HCT116 (cell line): ENCODE measurements around the gene ASB4. TPM values are rescaled to one million over a fixed set of nuclear protein-coding genes. Genes with fewer than 3 reads are reported as not detected.

Source experiments
- ATAC-seq: fragments of 200-7000 bp; cut with Tn5 transposase; 2 replicates; pipeline ENCODE4 v1.9.1; 2020; ENCODE audit warnings: mild to moderate bottlenecking, moderate library complexity
- BruUV-seq: library from RNA; stranded (reverse); fragments of 400-500 nt; replicated peaks from 2 replicates; lab custom pipeline; 2021; lab: Mats Ljungman, UMichigan
- CTCF ChIA-PET: fragments of 300-600 bp; sonication (Branson Sonifier 250); formaldehyde crosslinking; loops from one replicate; lab custom pipeline; 2021; ENCODE audit warnings: antibody characterized with exemption; lab: Charles Lee
- POLR2A ChIA-PET: fragments of 300-600, 350-600 bp; sonication (Branson Sonifier 250); formaldehyde crosslinking; loops from one replicate; lab custom pipeline; 2021; ENCODE audit warnings: antibody characterized with exemption; lab: Charles Lee
- RAD21 ChIA-PET, 2 experiments: fragments of 300-600 bp; sonication (Branson Sonifier 250); formaldehyde crosslinking; loops; one replicate each; lab custom pipeline; 2023; ENCODE audit warnings: low total read pairs in 2 of 2; ENCODE audit not compliant: uncharacterized antibody in 2 of 2, unreplicated experiment in 2 of 2, low non-redundant PET in 1 of 2; lab: Charles Lee
- DNase-seq: peaks from one replicate; pipeline ENCODE4 v3.0.0-alpha.2; 2010; ENCODE audit warnings: low read depth, low spot score
- H2AFZ ChIP-seq: fragments of 200-600 bp; shearing (Covaris generic), sonication (generic); 2 replicates; pipeline ENCODE4 v1.6.1; 2017; ENCODE audit warnings: low read depth, mixed run types, mixed read lengths, antibody characterized with exemption, low read length; ENCODE audit not compliant: poor library complexity, severe bottlenecking
- H3K27ac ChIP-seq: 2 replicates; pipeline ENCODE4 v1.5.1; 2012; ENCODE audit warnings: low read depth, low read length
- H3K27me3 ChIP-seq: fragments of 200-600 bp; sonication (generic); 2 replicates; pipeline ENCODE4 v1.6.1; 2016; ENCODE audit warnings: mixed run types, low read length, mixed read lengths; ENCODE audit not compliant: insufficient read depth
- H3K36me3 ChIP-seq, 2 experiments: fragments of 200-500 bp in 1 of 2; fragments of 200-600 bp in 1 of 2; sonication (Bioruptor generic) in 1 of 2; sonication (generic) in 1 of 2; 2 replicates each; pipeline versions ENCODE4 v1.5.1 to v1.6.1; 2014 to 2016; ENCODE audit warnings: low read length in 2 of 2, inconsistent platforms in 1 of 2, mixed read lengths in 1 of 2, mixed run types in 1 of 2; ENCODE audit not compliant: insufficient read depth in 2 of 2, control insufficient read depth in 1 of 2
- H3K4me1 ChIP-seq, 2 experiments: fragments of 200-600 bp in 1 of 2; sonication (generic) in 1 of 2; 2 replicates each; pipeline versions ENCODE4 v1.5.1 to v1.6.1; 2012 to 2017; ENCODE audit warnings: low read length in 2 of 2, inconsistent platforms in 1 of 2, mild to moderate bottlenecking in 1 of 2, mixed read lengths in 1 of 2, mixed run types in 1 of 2, moderate library complexity in 1 of 2; ENCODE audit not compliant: insufficient read depth in 2 of 2, control insufficient read depth in 1 of 2
- H3K4me2 ChIP-seq: fragments of 200-600 bp; sonication (generic); 2 replicates; pipeline ENCODE4 v1.6.1; 2017; ENCODE audit warnings: mixed run types, low read length, mixed read lengths
- H3K4me3 ChIP-seq, 2 experiments: fragments of 200-600 bp in 1 of 2; sonication (generic) in 1 of 2; replicated peaks in 1 of 2; 2 replicates each; pipeline ENCODE4 v1.5.1; 2011 to 2016; ENCODE audit warnings: low read length in 2 of 2, control low read depth in 1 of 2, low read depth in 1 of 2, mild to moderate bottlenecking in 1 of 2, mixed read lengths in 1 of 2, mixed run types in 1 of 2
- H3K79me2 ChIP-seq: fragments of 200-600 bp; sonication (generic); 2 replicates; pipeline ENCODE4 v1.6.1; 2017; ENCODE audit warnings: mild to moderate bottlenecking, mixed run types, low read length, moderate library complexity, mixed read lengths; ENCODE audit not compliant: insufficient read depth
- H3K9ac ChIP-seq: fragments of 200-600 bp; sonication (generic); 2 replicates; pipeline ENCODE4 v1.6.1; 2016; ENCODE audit warnings: low read length, mixed read lengths
- H3K9me2 ChIP-seq: fragments of 200-600 bp; sonication (generic), shearing (Covaris generic); 2 replicates; pipeline ENCODE4 v1.6.1; 2017; ENCODE audit warnings: mixed run types, mild to moderate bottlenecking, moderate library complexity; ENCODE audit not compliant: insufficient read depth
- H3K9me3 ChIP-seq, 2 experiments: fragments of 200-500 bp in 1 of 2; fragments of 200-600 bp in 1 of 2; sonication (Bioruptor generic) in 1 of 2; sonication (generic) in 1 of 2; 2 replicates each; pipeline ENCODE4 v1.6.1; 2014 to 2017; ENCODE audit warnings: low read length in 2 of 2, mixed read lengths in 2 of 2, inconsistent platforms in 1 of 2, low read depth in 1 of 2, mild to moderate bottlenecking in 1 of 2, mixed run types in 1 of 2, moderate library complexity in 1 of 2; ENCODE audit not compliant: control insufficient read depth in 1 of 2, insufficient read depth in 1 of 2
- H4K20me1 ChIP-seq: fragments of 200-600 bp; sonication (generic), shearing (Covaris generic); 2 replicates; pipeline ENCODE4 v1.6.1; 2017; ENCODE audit warnings: mixed run types, mild to moderate bottlenecking, moderate library complexity; ENCODE audit not compliant: insufficient read depth
- ATF3 ChIP-seq: IDR thresholded peaks from 2 replicates; pipeline ENCODE4 v1.6.1; 2012
- CTCF ChIP-seq, 3 experiments: fragments of 200-600 bp in 1 of 3; sonication (generic) in 1 of 3; IDR thresholded peaks in 2 of 3; conservative IDR thresholded peaks in 1 of 3; 2 replicates each; pipeline ENCODE4 v1.5.1; 2012 to 2017; ENCODE audit warnings: low read depth in 2 of 3, low read length in 2 of 3, antibody characterized with exemption in 1 of 3, borderline replicate concordance in 1 of 3, control low read depth in 1 of 3, mild to moderate bottlenecking in 1 of 3, mixed read lengths in 1 of 3, mixed run types in 1 of 3, moderate library complexity in 1 of 3; ENCODE audit not compliant: insufficient read depth in 1 of 3
- EGR1 ChIP-seq: IDR thresholded peaks from 2 replicates; pipeline ENCODE4 v1.6.1; 2012; ENCODE audit warnings: low read depth
- POLR2A ChIP-seq: IDR thresholded peaks from 2 replicates; pipeline ENCODE4 v1.7.0; 2011; ENCODE audit warnings: borderline replicate concordance; ENCODE audit not compliant: insufficient read depth, insufficient read length; ENCODE audit errors: extremely low read depth
- SRF ChIP-seq: IDR thresholded peaks from 2 replicates; pipeline ENCODE4 v1.6.1; 2012; ENCODE audit warnings: low read depth
- YY1 ChIP-seq: IDR thresholded peaks from 2 replicates; pipeline ENCODE4 v1.6.1; 2011; ENCODE audit warnings: low read length, low read depth, moderate library complexity, mild to moderate bottlenecking; ENCODE audit not compliant: insufficient replicate concordance; ENCODE audit errors: extremely low read depth
- ZBTB33 ChIP-seq: IDR thresholded peaks from 2 replicates; pipeline ENCODE4 v1.6.1; 2011; ENCODE audit warnings: mild to moderate bottlenecking, low read length, moderate library complexity; ENCODE audit not compliant: insufficient replicate concordance; ENCODE audit errors: extremely low read depth
- intact Hi-C: fragments of 100-400 bp; cut with micrococcal nuclease; formaldehyde crosslinking; loops from 2 replicates; pipeline ENCODE4 v1.10.0; 2022
- total RNA-seq: library from RNA; stranded (reverse); gene quantifications from one replicate; pipeline ENCODE4 v1.2.1, GENCODE V29; 2021; ENCODE audit not compliant: unreplicated experiment

The ASB4 gene
- total RNA-seq, 1 experiment from 2014 or later, result 0.12 TPM

- Histone ChIP-seq H3K79me2 (no peaks in the 10 kb centered on the region), H3K9me3 (no peaks in the 10 kb centered on the region), H3K4me3 (no peak overlapping the region), H3K4me2 (no peak overlapping the region), H3K4me1 (no peaks in the 10 kb centered on the region; a peak in 1 of 4 replicates), H2AFZ (no peak overlapping the region), H3K36me3 (no peaks in the 10 kb centered on the region), H3K9ac (no peak overlapping the region), H3K9me2 (no peaks in the 10 kb centered on the region), H3K27me3 (no peaks in the 10 kb centered on the region)
- peak; percentile 47 for ATAC-seq
- POLR2A ChIA-PET, result interaction anchor here (1.3 to 1.6 kb wide), 2 partner anchors 17 to 160 kb away, joined by 4 to 5 read pairs; no protein-coding TSS in a partner anchor
- intact Hi-C loops, result loop anchor here (1.0 kb wide), 1 partner anchor 158 kb away; no protein-coding TSS in a partner anchor
- TF ChIP-seq POLR2A (no peak), CTCF (IDR thresholded peaks at IDR 0.05 in 2 of 3, conservative IDR thresholded peaks at IDR 0.05 in 1 of 3; ENCODE audit: borderline replicate concordance in 1 of 3, insufficient read depth in 1 of 3, low read depth in 2 of 3, low read length in 2 of 3) (no peak), YY1 (no peak), ATF3 (no peak)
- TF ChIP-seq, all 23 proteins: peak for 0
- no peak for DNase-seq
- no TSS peak for BruUV-seq
- Histone ChIP-seq H3K27ac (no peak overlapping the region), H4K20me1 (no peaks in the 10 kb centered on the region)
- ChIA-PET RAD21 (interaction anchor here (0.7 to 1.9 kb wide), 4 partner anchors 156 to 160 kb away, joined by 3 to 7 read pairs (median 3); no protein-coding TSS in a partner anchor), CTCF (interaction anchor here (1.3 to 9.6 kb wide), 6 partner anchors 16 to 167 kb away, joined by 3 to 226 read pairs (median 9); no protein-coding TSS in a partner anchor)
Observed at GRCh38 chr7:95527776-95528250, 42.1 kb downstream of the ASB4 start.

- POLR2A ChIA-PET, result no interaction called here
- intact Hi-C loops, result no loop called here
Observed at GRCh38 chr7:95529701-95530100, 44.0 kb downstream of the ASB4 start.

More at GRCh38 chr7:95529701-95530100, 44.0 kb downstream of the ASB4 start:
- Histone ChIP-seq H3K9me2 (no peaks in the 10 kb centered on the region), H3K4me3 (no peak overlapping the region), H2AFZ (no peak overlapping the region), H3K9me3 (no peaks in the 10 kb centered on the region), H3K4me2 (no peak overlapping the region), H3K9ac (no peak overlapping the region), H3K27me3 (no peaks in the 10 kb centered on the region), H3K36me3 (no peaks in the 10 kb centered on the region), H3K27ac (no peak overlapping the region), H3K79me2 (no peaks in the 10 kb centered on the region), H3K4me1 (no peaks in the 10 kb centered on the region; a peak in 1 of 4 replicates), H4K20me1 (no peaks in the 10 kb centered on the region)
- no peak for DNase-seq
- no peak for ATAC-seq
- RAD21 ChIA-PET, result interaction anchor here (1.1 to 1.9 kb wide), 3 partner anchors 155 to 161 kb away, joined by 4 to 7 read pairs (median 7); no protein-coding TSS in a partner anchor
- CTCF ChIA-PET, result interaction anchor here (1.1 to 9.6 kb wide), 5 partner anchors 15 to 341 kb away, joined by 4 to 226 read pairs (median 11); no protein-coding TSS in a partner anchor
- BruUV-seq, result no TSS peak
- TF ChIP-seq CTCF (IDR thresholded peaks at IDR 0.05 in 2 of 3, conservative IDR thresholded peaks at IDR 0.05 in 1 of 3; ENCODE audit: borderline replicate concordance in 1 of 3, insufficient read depth in 1 of 3, low read depth in 2 of 3, low read length in 2 of 3) (no peak), ZBTB33 (no peak), EGR1 (no peak), SRF (no peak)
